ENCODE results near the gene UPF3A. TPM values are rescaled to one million over a fixed set of nuclear protein-coding genes. Genes with fewer than 3 reads are reported as not detected.
"Not testable (repeated sequence)": the region's sequence is repeated elsewhere in the genome, so short reads cannot be mapped to it uniquely, and the experiment has no call there.

Gene UPF3A, protein sequence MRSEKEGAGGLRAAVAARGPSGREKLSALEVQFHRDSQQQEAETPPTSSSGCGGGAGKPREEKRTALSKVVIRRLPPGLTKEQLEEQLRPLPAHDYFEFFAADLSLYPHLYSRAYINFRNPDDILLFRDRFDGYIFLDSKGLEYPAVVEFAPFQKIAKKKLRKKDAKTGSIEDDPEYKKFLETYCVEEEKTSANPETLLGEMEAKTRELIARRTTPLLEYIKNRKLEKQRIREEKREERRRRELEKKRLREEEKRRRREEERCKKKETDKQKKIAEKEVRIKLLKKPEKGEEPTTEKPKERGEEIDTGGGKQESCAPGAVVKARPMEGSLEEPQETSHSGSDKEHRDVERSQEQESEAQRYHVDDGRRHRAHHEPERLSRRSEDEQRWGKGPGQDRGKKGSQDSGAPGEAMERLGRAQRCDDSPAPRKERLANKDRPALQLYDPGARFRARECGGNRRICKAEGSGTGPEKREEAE
- 18.3 and 21.9 TPM in 2 replicates for total RNA-seq

DNA sequence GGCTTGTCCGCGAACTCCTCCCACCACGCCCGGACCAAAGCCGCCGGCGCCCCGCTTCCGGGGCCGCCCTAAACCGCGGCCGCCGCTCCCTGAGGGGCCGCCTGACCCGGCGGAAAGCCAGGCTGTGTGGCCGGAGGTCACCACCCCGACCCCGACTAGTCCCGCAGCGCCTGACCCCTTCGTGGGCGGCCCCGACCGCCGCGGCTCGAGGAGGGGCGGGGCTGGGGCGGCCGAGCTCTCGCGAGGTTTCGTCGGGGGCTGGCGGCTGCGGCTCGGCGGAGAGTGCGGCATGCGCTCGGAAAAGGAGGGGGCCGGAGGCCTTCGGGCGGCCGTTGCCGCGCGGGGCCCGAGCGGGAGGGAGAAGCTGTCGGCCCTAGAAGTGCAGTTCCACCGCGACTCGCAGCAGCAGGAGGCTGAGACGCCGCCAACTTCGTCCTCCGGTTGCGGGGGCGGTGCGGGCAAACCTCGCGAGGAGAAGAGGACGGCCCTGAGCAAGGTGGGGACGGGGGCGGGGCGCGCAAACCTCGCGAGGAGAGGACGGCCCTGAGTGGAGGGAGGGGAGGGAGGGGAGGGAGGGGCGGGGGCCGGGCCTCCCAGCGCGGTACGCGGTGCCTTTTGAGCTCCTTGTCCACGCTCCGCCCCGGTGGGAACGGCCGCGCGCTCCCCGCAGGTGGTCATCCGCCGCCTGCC is at the start of gene UPF3A:
TSS of gene UPF3A (plus strand) at position 251 of the 690 bp plus-strand sequence. CDS start at position 290, 39 bp downstream.
- peak; percentile 69 for DNase-seq (ENCODE audit: low read depth, low spot score)

GRCh38 chr13:114231886-114232285 is 49.5 kb upstream of the UPF3A start:
- no peak for DNase-seq (ENCODE audit: low read depth, low spot score)

- no peak for DNase-seq (ENCODE audit: low read depth, low spot score)
These were observed 47.1 kb upstream of the UPF3A start for GRCh38 chr13:114234266-114234644.

DNA sequence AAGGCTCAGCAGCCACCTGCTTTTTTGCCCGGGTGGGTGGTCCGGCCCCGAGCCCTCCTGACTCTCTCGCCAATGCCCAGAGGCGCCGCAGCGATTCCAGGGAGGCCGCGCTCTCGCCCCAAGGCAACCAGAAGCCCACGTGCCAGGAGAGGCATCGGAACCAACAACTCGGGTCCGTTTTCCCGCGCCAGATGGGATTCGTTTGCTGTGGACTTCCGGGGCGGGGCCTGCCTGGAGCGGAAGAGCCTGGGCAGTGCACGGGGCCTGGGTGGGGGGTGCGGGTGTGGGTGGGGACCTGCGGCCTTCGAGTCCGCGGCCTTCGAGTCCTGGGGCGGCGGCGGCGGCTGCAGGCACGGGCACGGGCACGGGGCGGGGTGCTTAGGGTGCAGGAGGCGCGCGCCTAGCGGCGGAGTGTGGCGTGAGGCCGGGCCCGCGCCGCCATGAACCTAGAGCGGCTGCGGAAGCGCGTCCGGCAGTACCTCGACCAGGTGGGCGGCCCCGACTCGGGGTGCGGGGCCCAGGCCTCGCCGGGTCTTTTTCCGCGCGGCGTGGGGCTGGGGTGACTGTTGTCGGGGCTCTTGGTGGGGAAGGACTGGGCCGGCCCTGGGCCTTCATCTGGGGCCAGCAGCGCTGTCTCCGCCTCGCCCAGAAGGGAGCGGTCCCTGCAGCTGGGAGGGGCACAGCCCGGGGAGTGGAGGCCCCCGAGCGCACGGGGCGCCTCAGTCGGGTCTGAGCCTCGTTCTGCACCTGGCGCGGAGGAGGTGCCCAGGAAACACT is 46.6 kb upstream of the UPF3A start, which contains the start of gene CDC16:
TSS of gene CDC16 (plus strand) at position 253 of the 777 bp plus-strand sequence. CDS start at position 441, 188 bp downstream.
- DNase-seq (ENCODE audit: low read depth, low spot score), result peak; percentile 74

- DNase-seq (ENCODE audit: low read depth, low spot score), result no peak
These were observed 45.7 kb upstream of the UPF3A start for GRCh38 chr13:114235697-114236096.

- DNase-seq (ENCODE audit: low read depth, low spot score), result no peak
These were observed 45.2 kb upstream of the UPF3A start for GRCh38 chr13:114236227-114236626.

- no peak for DNase-seq (ENCODE audit: low read depth, low spot score)
These were observed 43.8 kb upstream of the UPF3A start for GRCh38 chr13:114237415-114238112.

DNA sequence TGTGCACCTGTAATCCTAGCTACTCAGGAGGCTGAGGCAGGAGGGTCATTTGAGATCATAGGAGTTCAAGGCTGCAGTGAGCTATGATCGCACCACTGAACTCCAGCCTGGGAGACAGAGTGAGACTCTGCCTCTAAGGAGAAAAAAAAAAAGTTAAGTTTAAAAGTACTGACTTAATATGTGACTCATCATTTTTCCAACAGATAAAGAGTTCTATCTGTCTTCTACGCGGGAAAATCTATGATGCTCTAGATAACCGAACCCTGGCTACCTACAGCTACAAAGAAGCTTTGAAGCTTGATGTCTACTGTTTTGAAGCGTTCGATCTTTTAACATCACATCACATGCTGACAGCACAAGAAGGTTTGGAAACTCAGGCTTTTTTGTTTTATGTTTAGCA is 39.5 kb upstream of the UPF3A start:
- no peak for DNase-seq (ENCODE audit: low read depth, low spot score)

- no peak for DNase-seq (ENCODE audit: low read depth, low spot score)
These were observed 37.4 kb upstream of the UPF3A start for GRCh38 chr13:114243971-114244370.

DNA sequence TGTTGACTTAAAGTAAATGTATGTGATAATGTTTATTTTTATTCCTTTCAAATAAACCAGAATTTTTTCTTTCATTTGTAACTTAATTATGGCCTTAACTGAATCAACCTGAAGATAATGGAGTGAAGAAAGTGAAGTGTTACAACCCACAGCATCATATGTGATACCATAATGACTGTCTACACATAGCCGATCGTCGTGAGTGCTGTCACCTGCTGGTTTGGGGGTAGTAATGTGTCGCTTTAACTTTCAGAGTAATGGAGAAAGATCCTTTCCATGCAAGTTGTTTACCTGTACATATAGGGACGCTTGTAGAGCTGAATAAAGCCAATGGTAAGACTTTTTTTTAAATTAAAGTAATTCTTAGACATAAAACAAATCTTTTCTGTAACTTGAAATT is 36.8 kb upstream of the UPF3A start:
- no peak for DNase-seq (ENCODE audit: low read depth, low spot score)

DNA sequence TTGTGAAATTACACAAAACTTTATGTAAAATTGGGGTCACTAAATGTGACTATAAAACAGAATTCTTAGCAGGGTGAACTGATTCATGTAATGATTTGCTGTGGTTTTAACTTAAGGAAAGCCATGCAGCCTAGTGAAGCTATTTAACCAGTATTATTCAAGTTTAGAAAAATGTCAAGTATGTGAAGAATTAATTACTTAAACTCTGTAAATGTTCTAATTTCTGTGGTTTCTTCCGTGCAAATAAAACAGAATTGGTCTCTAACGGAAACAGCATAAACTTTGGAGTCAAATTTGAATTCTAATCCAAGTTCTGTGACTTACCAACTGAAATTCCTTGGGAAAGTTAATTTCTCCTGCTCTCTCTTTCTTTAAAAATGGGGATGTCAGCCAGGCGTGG is 33.4 kb upstream of the UPF3A start:
- DNase-seq (ENCODE audit: low read depth, low spot score), result no peak

DNA sequence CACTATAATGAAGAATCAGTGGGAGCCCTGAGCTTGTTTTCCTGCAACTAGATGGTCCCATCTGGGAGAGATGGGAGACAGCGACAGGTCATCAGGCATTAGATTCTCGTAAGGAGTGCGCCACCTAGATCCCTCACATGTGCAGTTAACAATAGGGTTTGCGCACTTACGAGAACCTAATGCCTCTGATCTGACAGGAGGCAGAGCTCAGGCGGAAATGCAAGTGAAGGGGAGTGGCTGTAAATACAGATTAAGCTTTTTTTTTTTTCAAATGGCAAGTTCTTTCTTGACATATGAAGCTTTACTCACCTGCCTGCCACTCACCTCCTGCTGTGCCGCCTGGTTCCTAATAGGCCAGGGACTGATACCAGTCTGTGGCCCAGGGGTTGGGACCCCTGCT is 32.3 kb upstream of the UPF3A start:
- DNase-seq (ENCODE audit: low read depth, low spot score), result no peak

- not testable (repeated sequence) for DNase-seq (ENCODE audit: low read depth, low spot score)
These were observed 29.6 kb upstream of the UPF3A start for GRCh38 chr13:114251639-114252440.

GRCh38 chr13:114256547-114256946 is 24.9 kb upstream of the UPF3A start:
- no peak for DNase-seq (ENCODE audit: low read depth, low spot score)

- DNase-seq (ENCODE audit: low read depth, low spot score), result no peak
These were observed 24.4 kb upstream of the UPF3A start for GRCh38 chr13:114257014-114257413.

DNA sequence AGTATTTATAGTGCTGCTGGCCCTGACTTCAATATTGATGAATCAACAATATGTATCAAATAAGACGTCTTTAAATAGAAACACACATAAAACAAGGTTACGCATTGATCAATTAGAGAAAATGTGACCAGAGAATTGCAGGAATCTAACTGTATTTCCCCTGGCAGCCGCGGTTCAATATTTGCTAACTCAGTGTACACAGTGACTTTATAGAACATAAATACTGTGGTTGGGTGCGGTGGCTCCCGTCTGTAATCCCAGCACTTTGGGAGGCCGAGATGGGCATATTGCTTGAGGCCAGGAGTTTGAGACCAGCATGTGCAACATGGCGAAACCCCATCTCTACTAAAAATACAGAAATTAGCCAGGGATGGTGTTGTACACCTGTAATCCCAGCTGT is 22.8 kb upstream of the UPF3A start:
- no peak for DNase-seq (ENCODE audit: low read depth, low spot score)

DNA sequence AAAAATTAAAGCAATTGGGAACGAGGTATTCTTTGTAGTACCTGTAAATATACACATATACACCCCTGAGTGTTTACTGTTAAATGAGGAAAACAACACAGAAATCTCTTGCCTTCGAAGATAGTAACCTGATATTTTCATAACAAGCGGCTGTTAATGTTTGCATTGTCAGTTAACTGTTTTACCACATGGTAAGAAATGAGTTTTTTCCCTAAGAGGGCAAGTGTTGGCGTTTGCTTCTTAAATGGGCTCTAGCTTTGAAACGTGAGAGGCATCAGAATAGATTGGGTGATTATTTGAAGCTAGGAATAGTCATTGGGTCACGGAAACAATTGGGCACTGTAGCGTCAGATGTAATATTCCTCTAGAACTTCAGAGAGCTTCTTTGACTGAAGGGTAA is 22.0 kb upstream of the UPF3A start:
- DNase-seq (ENCODE audit: low read depth, low spot score), result no peak

DNA sequence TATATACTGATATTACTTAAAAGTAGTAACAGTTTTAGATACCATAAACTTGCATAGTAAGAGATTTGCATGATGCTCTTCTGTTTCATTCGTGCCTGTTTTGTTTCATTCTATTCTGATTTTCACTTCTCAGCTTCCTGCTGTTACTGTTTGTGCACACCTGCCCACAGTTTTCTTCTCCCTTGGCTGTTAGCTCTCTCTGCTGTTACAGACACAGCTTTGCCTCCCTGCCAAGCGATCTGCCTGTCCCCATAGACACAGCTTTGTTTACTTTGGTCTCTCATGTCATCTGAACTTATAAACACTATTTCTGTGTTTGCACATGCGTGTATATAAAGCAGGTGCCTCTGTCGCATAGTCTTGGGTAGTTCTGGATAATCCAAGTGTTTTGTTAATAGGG is 21.4 kb upstream of the UPF3A start:
- DNase-seq (ENCODE audit: low read depth, low spot score), result no peak

GRCh38 chr13:114260814-114261213 is 20.6 kb upstream of the UPF3A start:
- DNase-seq (ENCODE audit: low read depth, low spot score), result no peak

GRCh38 chr13:114261328-114261965 is 20.0 kb upstream of the UPF3A start:
- DNase-seq (ENCODE audit: low read depth, low spot score), result no peak

All from pulmonary artery endothelial cell (primary cell).